ENCODE measurements around the gene ZFYVE28. TPM values are rescaled to one million over a fixed set of nuclear protein-coding genes. Genes with fewer than 3 reads are reported as not detected.

Gene ZFYVE28
- total and polyA plus RNA-seq, 2 experiments from 2014 or later: 4.6 to 9.6 TPM

DNA sequence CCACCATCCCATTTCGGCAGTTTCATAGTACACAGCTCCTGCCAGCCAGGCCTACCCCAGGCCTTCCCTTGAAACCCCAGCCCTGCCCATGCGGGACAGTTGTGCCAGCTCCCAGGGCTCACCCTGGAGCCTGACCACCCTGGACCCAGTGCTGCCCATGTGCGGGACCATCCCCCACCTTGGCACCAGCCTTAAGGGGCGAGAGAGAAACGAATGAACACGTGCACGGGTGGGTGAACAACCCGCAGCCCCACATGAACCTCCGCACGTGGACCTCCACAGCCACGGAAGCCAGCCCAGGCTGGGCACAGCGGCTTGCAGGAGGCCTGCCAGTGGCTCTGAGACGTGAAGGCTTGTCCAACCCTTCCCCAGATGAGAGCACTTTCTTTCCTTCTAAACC is 80.5 kb downstream of the ZFYVE28 start:
- Histone ChIP-seq H3K9me2 (ENCODE audit: insufficient read depth) (no peaks in the 10 kb centered on the region), H3K9ac (no peak overlapping the region), H3K79me2 (ENCODE audit: insufficient read depth) (no peaks in the 10 kb centered on the region), H3K27ac (no peak overlapping the region), H3K36me3 (ENCODE audit: low read depth) (no peaks in the 10 kb centered on the region), H3K9me3 (ENCODE audit: low read depth) (no peaks in the 10 kb centered on the region), H2AFZ (no peak overlapping the region), H3K4me2 (ENCODE audit: unreplicated experiment) (no peak overlapping the region), H4K20me1 (ENCODE audit: insufficient read depth) (no peaks in the 10 kb centered on the region), H3K4me3 (no peak overlapping the region), H3F3A (ENCODE audit: insufficient read depth) (no peaks in the 10 kb centered on the region; the same call in 1 of the 2 replicates), H3K4me1 (ENCODE audit: insufficient read depth) (no peaks in the 10 kb centered on the region), H3K27me3 (replicated peaks; ENCODE audit: insufficient read depth) (no peaks in the 10 kb centered on the region)
- in situ Hi-C loops (cut with MboI): no loop called here
- WGBS, 2 experiments (ENCODE audit: low coverage in 1 of 2, low lambda C conversion rate in 2 of 2, missing lambda C conversion rate in 2 of 2): 98% methylated on average over 13 of the region's 13 CpGs
- no peak for DNase-seq
- TF ChIP-seq EZH2 (IDR thresholded peaks at IDR 0.05; ENCODE audit: insufficient read depth, poor library complexity, severe bottlenecking) (no peak), EZH2phosphoT487 (IDR thresholded peaks at IDR 0.05; ENCODE audit: insufficient read depth, low read depth) (no peak)

DNA sequence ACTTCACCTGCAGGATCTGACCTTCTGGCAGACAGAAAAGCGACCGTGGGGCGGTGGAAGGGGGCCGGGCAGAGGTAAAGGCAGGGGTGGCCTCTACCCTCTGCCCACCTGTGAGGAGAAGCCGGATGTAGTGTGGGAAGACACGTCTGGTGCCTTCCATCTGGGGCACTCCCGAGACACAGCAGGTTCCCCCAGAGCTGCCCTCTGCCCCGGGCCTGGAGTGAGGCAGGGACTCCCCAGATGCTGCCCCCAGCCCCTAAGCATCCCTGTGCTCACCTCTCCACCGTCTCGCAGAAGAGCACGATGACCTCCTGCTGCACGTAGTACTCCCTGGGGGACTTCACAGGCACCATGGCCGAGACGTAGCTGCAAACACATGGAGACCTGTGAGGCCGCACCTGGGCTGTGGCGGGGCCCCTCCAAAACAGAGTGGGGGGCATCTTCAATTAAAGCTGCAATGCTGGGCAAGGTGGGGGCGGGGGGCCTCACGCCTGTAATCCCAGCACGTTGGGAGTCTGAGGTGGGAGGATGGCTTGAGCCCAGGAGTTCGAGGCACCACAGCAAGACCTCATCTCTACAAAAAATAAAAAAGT is 81.2 kb downstream of the ZFYVE28 start:
- 85 to 87% methylated on average over 19 to 20 of the region's 20 CpGs for WGBS, 2 experiments (ENCODE audit: low coverage in 1 of 2, low lambda C conversion rate in 2 of 2, missing lambda C conversion rate in 2 of 2)
- no peaks in the 10 kb centered on the region for H3K4me1 ChIP-seq (ENCODE audit: insufficient read depth)
- H3K36me3 ChIP-seq (ENCODE audit: low read depth): no peaks in the 10 kb centered on the region
- no peaks in the 10 kb centered on the region for H3K79me2 ChIP-seq (ENCODE audit: insufficient read depth)
- DNase-seq: no peak
- no peak for TF ChIP-seq EZH2phosphoT487 (IDR thresholded peaks at IDR 0.05; ENCODE audit: insufficient read depth, low read depth)
- no peak overlapping the region for H3K4me2 ChIP-seq (ENCODE audit: unreplicated experiment)
- H3K9me2 ChIP-seq (ENCODE audit: insufficient read depth): no peaks in the 10 kb centered on the region
- H3K27me3 ChIP-seq (replicated peaks; ENCODE audit: insufficient read depth): no peaks in the 10 kb centered on the region
- H3K9me3 ChIP-seq (ENCODE audit: low read depth): no peaks in the 10 kb centered on the region
- in situ Hi-C loops (cut with MboI): no loop called here
- no peaks in the 10 kb centered on the region; the same call in 1 of the 2 replicates for H3F3A ChIP-seq (ENCODE audit: insufficient read depth)
- no peak overlapping the region for H3K9ac ChIP-seq
- H4K20me1 ChIP-seq (ENCODE audit: insufficient read depth): no peaks in the 10 kb centered on the region
- no peak overlapping the region for H3K27ac ChIP-seq
- H3K4me3 ChIP-seq: no peak overlapping the region
- H2AFZ ChIP-seq: no peak overlapping the region

- Histone ChIP-seq H3K36me3 (ENCODE audit: low read depth) (no peaks in the 10 kb centered on the region), H3K79me2 (ENCODE audit: insufficient read depth) (no peaks in the 10 kb centered on the region), H3K9me2 (ENCODE audit: insufficient read depth) (no peaks in the 10 kb centered on the region), H3K9me3 (ENCODE audit: low read depth) (no peaks in the 10 kb centered on the region), H3K4me2 (ENCODE audit: unreplicated experiment) (no peak overlapping the region), H4K20me1 (ENCODE audit: insufficient read depth) (no peaks in the 10 kb centered on the region), H3K27ac (no peak overlapping the region), H3K9ac (no peak overlapping the region), H3K4me3 (no peak overlapping the region), H2AFZ (no peak overlapping the region), H3K4me1 (ENCODE audit: insufficient read depth) (no peaks in the 10 kb centered on the region), H3K27me3 (replicated peaks; ENCODE audit: insufficient read depth) (no peaks in the 10 kb centered on the region), H3F3A (ENCODE audit: insufficient read depth) (no peaks in the 10 kb centered on the region; the same call in 1 of the 2 replicates)
- in situ Hi-C loops (cut with MboI): no loop called here
- DNase-seq: no peak
- TF ChIP-seq EZH2phosphoT487 (IDR thresholded peaks at IDR 0.05; ENCODE audit: insufficient read depth, low read depth): no peak
- TF ChIP-seq EZH2 (IDR thresholded peaks at IDR 0.05; ENCODE audit: insufficient read depth, poor library complexity, severe bottlenecking): no peak
Observed at GRCh38 chr4:2336659-2337058, 81.8 kb downstream of the ZFYVE28 start.

DNA sequence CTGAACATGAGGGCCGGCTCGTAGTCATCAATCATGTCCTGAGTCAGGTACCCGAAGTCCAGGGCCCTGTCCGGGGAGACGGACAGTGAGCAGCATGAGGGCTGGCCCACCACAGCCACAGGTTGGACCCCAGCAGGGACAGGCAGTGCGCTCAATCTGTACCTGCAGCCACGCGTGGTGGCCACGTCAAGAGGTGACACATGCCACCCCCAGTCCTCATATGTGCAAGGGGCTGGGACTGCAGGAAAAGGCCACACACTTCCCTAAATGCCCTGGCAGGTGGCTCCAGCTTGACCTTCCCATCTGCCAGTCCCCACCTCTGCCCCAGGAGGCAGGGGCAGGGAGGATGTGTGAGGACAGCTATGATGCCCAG is 82.7 kb downstream of the ZFYVE28 start:
- in situ Hi-C loops (cut with MboI): no loop called here
- Histone ChIP-seq H3K79me2 (ENCODE audit: insufficient read depth) (no peaks in the 10 kb centered on the region), H3K4me3 (no peak overlapping the region), H3K27ac (no peak overlapping the region), H3K36me3 (ENCODE audit: low read depth) (no peaks in the 10 kb centered on the region), H3K4me1 (ENCODE audit: insufficient read depth) (peaks cover under 1% of the 10 kb centered on the region; the same call in 1 of the 2 replicates), H3F3A (ENCODE audit: insufficient read depth) (no peaks in the 10 kb centered on the region; the same call in 1 of the 2 replicates), H3K9ac (no peak overlapping the region), H3K9me3 (ENCODE audit: low read depth) (no peaks in the 10 kb centered on the region), H3K9me2 (ENCODE audit: insufficient read depth) (no peaks in the 10 kb centered on the region), H3K4me2 (ENCODE audit: unreplicated experiment) (no peak overlapping the region), H3K27me3 (replicated peaks; ENCODE audit: insufficient read depth) (no peaks in the 10 kb centered on the region), H2AFZ (no peak overlapping the region), H4K20me1 (ENCODE audit: insufficient read depth) (no peaks in the 10 kb centered on the region)
- WGBS, 2 experiments (ENCODE audit: low coverage in 1 of 2, low lambda C conversion rate in 2 of 2, missing lambda C conversion rate in 2 of 2): 78 to 80% methylated on average over 9 of the region's 9 CpGs
- DNase-seq: no peak
- TF ChIP-seq EZH2 (IDR thresholded peaks at IDR 0.05; ENCODE audit: insufficient read depth, poor library complexity, severe bottlenecking): no peak
- TF ChIP-seq EZH2phosphoT487 (IDR thresholded peaks at IDR 0.05; ENCODE audit: insufficient read depth, low read depth): no peak
